Measurements from ENCODE around the gene CBFA2T3. TPM values are rescaled to one million over a fixed set of nuclear protein-coding genes. Genes with fewer than 3 reads are reported as not detected.

CBFA2T3 gene
- total RNA-seq, 1 experiment from 2014 or later, result 2.9 TPM

GRCh38 chr16:88878356-88878755, 98.7 kb downstream of the CBFA2T3 start:
- no peaks in the 10 kb centered on the region for H3K23me2 ChIP-seq (ENCODE audit: insufficient read length, low read depth, low read length, poor library complexity, severe bottlenecking)
- H3T11ph ChIP-seq (ENCODE audit: low read length), result no peak overlapping the region
- no peak overlapping the region for H4K91ac ChIP-seq (ENCODE audit: insufficient read length, low read depth, low read length)
- no peak overlapping the region for H4K8ac ChIP-seq (replicated peaks; ENCODE audit: insufficient read length, low read depth, low read length)
- no peak overlapping the region for H2BK5ac ChIP-seq (ENCODE audit: insufficient read length, low read length)
- H3K56ac ChIP-seq (ENCODE audit: insufficient read length, low read depth, low read length), result no peak overlapping the region
- no peak overlapping the region for H3K4ac ChIP-seq (ENCODE audit: low read depth, low read length)
- H2AK5ac ChIP-seq (ENCODE audit: insufficient read length, low read length), result no peak overlapping the region
- no peak for DNase-seq
- TF ChIP-seq CTCF (conservative IDR thresholded peaks at IDR 0.05), result no peak
- no peak overlapping the region for H3K27ac ChIP-seq (ENCODE audit: insufficient read length, low read depth, low read length)
- no peaks in the 10 kb centered on the region for H3K79me1 ChIP-seq (ENCODE audit: insufficient read depth, low read depth, low read length, poor library complexity, severe bottlenecking)
- no peak overlapping the region for H2AFZ ChIP-seq (ENCODE audit: low read length)
- H2BK20ac ChIP-seq (ENCODE audit: low read depth, low read length, poor library complexity, severe bottlenecking), result no peak overlapping the region
- H3K4me1 Mint-ChIP-seq, result peaks cover 0 to 11% of the 10 kb centered on the region in 2 experiments; a peak in 1 of 4 replicates
- H4K5ac ChIP-seq (ENCODE audit: insufficient read length, low read depth, low read length), result no peak overlapping the region
- H3K23ac ChIP-seq (ENCODE audit: insufficient read length, low read depth, low read length), result no peak overlapping the region
- H3K14ac ChIP-seq (ENCODE audit: insufficient read depth, low read length), result no peak overlapping the region
- no peak overlapping the region for H3K4me2 ChIP-seq (ENCODE audit: insufficient read depth, insufficient read length, low read length)
- H4K20me1 ChIP-seq (ENCODE audit: control insufficient read depth, insufficient read depth, insufficient read length), result no peaks in the 10 kb centered on the region
- no peak overlapping the region for H2BK120ac ChIP-seq (ENCODE audit: low read depth, low read length, poor library complexity, severe bottlenecking)
- no peak overlapping the region for H2BK15ac ChIP-seq (ENCODE audit: low read depth, low read length)
- H3K18ac ChIP-seq (ENCODE audit: insufficient read length, low read depth, low read length), result no peak overlapping the region
- H2BK12ac ChIP-seq (ENCODE audit: insufficient read length, low read depth, low read length), result no peak overlapping the region
- H3K36me3 Mint-ChIP-seq (ENCODE audit: insufficient read depth in 1 of 3, low read depth in 3 of 3), result no peaks in the 10 kb centered on the region
- no peaks in the 10 kb centered on the region for H3K27me3 Mint-ChIP-seq (ENCODE audit: low read depth)
- no peaks in the 10 kb centered on the region for H3K79me2 ChIP-seq (ENCODE audit: insufficient read depth, low read length)
- H3K4me1 ChIP-seq (ENCODE audit: insufficient read depth, low read length), result no peaks in the 10 kb centered on the region
- H3K9me3 ChIP-seq (ENCODE audit: control insufficient read depth, low read depth, low read length), result no peaks in the 10 kb centered on the region
- no peak overlapping the region for H3K27ac Mint-ChIP-seq
- no peak overlapping the region for H3K9ac ChIP-seq (ENCODE audit: extremely low read depth, insufficient read length, low read length)
- no peaks in the 10 kb centered on the region for H3K9me3 Mint-ChIP-seq
- no CpG with 5 or more reads among the region's 20 CpGs for WGBS (ENCODE audit: extremely low coverage, insufficient read length, low lambda C conversion rate)
- H3K27me3 ChIP-seq (ENCODE audit: insufficient read depth, low read length), result no peaks in the 10 kb centered on the region
- no peak overlapping the region for H3K4me3 Mint-ChIP-seq

All from H9 (cell line).